A549 treated with AZD9567 at 1 μM for 4 hours (cell line): ENCODE results near the gene TMEM212. TPM values are rescaled to one million over a fixed set of nuclear protein-coding genes. Genes with fewer than 3 reads are reported as not detected.

ENCODE experiments used
- total RNA-seq: library from RNA; stranded (reverse); fragments of 200-300 nt; extraction: Qiagen RNA extraction; gene quantifications from 5 replicates; pipeline ENCODE4 v1.2.3, GENCODE V29; 2022; ENCODE audit not compliant: insufficient read depth

Gene TMEM212
- total RNA-seq: not detected in 5 replicates

DNA sequence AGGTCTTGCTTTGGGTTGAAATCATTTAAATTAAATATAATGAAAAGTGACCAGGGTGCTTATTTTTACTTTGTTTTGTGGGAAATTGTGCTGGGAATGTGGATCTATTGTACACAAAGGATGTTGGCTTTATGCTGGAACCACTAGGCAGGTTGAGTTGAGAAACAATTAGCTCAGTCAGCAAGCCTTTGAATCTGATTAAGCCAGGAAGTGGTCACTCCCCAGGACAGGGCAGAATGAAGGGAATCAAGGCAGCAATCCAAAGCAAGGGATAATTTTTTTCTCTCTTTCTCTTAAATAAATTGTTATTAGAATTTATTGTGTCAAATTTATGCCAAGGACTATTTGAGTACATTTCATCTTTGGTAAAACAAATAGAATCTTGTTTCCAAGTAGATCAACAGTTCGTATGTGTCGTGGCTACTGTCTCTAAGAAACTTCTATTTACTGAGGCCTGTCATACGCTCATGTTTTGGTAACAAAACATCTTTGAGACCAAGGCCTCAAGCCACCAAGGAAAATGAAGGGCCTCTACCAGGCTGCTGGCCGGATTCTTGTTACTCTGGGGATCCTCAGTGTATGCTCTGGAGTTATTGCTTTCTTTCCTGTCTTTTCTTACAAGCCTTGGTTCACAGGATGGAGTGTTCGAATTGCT, at the start of gene TMEM212:
TMEM212 (plus strand) TSS at position 486 of the 655 bp plus-strand sequence; CDS start at position 521, 35 bp downstream.

DNA sequence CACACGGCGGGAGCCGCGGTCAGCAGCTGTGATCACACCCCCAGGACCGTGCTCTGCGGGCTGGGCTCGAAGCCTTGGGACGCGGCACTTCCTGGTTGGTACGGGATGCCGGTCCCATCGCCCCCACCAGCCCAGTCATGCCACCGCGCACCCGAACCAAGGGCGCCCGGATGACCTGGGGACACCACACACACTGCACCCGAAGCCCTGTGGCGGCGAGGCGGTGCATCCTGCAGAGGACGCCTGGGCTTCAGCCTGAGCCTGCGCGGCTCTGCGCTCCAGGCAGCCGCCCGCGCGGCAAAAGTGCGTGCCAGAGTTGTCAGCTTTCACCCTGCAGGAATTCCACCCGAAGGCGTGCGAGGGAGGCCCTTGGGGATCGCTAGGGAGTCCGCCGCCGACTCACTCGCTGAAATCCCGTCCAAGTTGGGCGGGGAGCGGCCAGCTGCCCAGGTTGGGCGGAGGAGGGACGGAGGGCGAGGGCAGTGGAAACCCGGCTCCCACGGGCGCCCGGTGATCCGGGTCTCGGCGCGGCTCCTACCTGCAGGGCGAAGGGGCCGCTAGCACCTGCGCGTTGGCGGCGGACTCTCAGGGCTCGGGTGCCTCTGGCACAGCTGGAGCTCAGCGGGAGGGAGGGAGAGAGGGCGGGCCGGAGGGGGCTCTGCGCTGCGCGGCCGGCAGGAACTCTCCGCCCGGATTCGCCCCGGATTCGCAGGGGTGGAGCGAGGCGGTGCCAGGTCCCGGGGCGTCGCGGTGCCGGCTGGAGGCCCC, 33.1 kb upstream of the TMEM212 start, which contains the start of gene PLD1:
PLD1 (minus strand) TSS at position 623 of the 768 bp plus-strand sequence. CDS start 72,432 bp downstream, outside the sequence.

Other genes with a start within 250 kb of the TMEM212 start
- 6.4 to 8.2 TPM (median 7.6 TPM) in 5 replicates for gene PLD1, start 32.9 kb upstream of the TMEM212 start, total RNA-seq
- 23.3 to 30.8 TPM (median 29.7 TPM) in 5 replicates for gene FNDC3B, start 196.2 kb downstream of the TMEM212 start, total RNA-seq